H1 (cell line): Measurements from ENCODE around the gene ANKRD9. TPM values are rescaled to one million over a fixed set of nuclear protein-coding genes. Genes with fewer than 3 reads are reported as not detected.

ENCODE experiments used
- CTCF ChIA-PET: fragments of 300-600 bp; sonication (Branson Sonifier 250); formaldehyde crosslinking; loops from one replicate; lab custom pipeline; 2021; ENCODE audit not compliant: partially characterized antibody; lab: Charles Lee
- POLR2A ChIA-PET: fragments of 300-600 bp; sonication (Branson Sonifier 250); formaldehyde crosslinking; loops from one replicate; lab custom pipeline; 2021; ENCODE audit warnings: inconsistent platforms; ENCODE audit not compliant: partially characterized antibody; lab: Charles Lee
- DNase-seq, 2 experiments: peaks; one replicate each; pipeline versions ENCODE4 v3.0.0 to v3.0.0-alpha.2; 2010 to 2022; ENCODE audit warnings: low spot score in 2 of 2, low read depth in 1 of 2, mixed read lengths in 1 of 2
- FAIRE-seq: peaks from 2 replicates; lab custom pipeline; 2011; peaks lifted over from hg19 to GRCh38; lab: Jason Lieb, UNC
- H2AFZ ChIP-seq: 2 replicates; pipeline ENCODE4 v1.8.1; 2012; ENCODE audit warnings: low read length, inconsistent platforms
- H2AK5ac ChIP-seq: 2 replicates; pipeline ENCODE4 v1.6.1; 2013; ENCODE audit warnings: low read depth, low read length
- H2BK120ac ChIP-seq: replicated peaks from 2 replicates; pipeline ENCODE3; 2013; ENCODE audit warnings: low read depth, low read length, inconsistent platforms
- H2BK12ac ChIP-seq: 2 replicates; pipeline ENCODE4 v1.6.1; 2013; ENCODE audit warnings: low read depth, low read length
- H2BK15ac ChIP-seq: 2 replicates; pipeline ENCODE4 v1.6.1; 2013; ENCODE audit warnings: low read length
- H2BK20ac ChIP-seq: 2 replicates; pipeline ENCODE4 v1.6.1; 2013; ENCODE audit warnings: low read length
- H2BK5ac ChIP-seq: 2 replicates; pipeline ENCODE4 v1.6.1; 2013; ENCODE audit warnings: low read depth, low read length
- H3K14ac ChIP-seq: 2 replicates; pipeline ENCODE4 v1.6.1; 2013; ENCODE audit warnings: inconsistent platforms; ENCODE audit not compliant: insufficient read length
- H3K18ac ChIP-seq: 2 replicates; pipeline ENCODE4 v1.6.1; 2013; ENCODE audit warnings: low read length; ENCODE audit errors: extremely low read depth
- H3K23ac ChIP-seq: 2 replicates; pipeline ENCODE4 v1.6.1; 2013; ENCODE audit warnings: inconsistent platforms; ENCODE audit not compliant: insufficient read length
- H3K23me2 ChIP-seq: 2 replicates; pipeline ENCODE4 v1.6.1; 2013; ENCODE audit warnings: low read depth, low read length
- H3K27ac ChIP-seq: 2 replicates; pipeline ENCODE4 v1.6.1; 2011; ENCODE audit warnings: low read depth, low read length, inconsistent platforms
- H3K27me3 ChIP-seq, 4 experiments: replicated peaks in 1 of 4; 1 replicate in 1 of 4; 2 replicates in 3 of 4; pipeline versions ENCODE4 v1.6.1 to v1.8.1; 2011 to 2013; ENCODE audit warnings: low read length in 3 of 4, mild to moderate bottlenecking in 3 of 4, inconsistent platforms in 2 of 4, mixed read lengths in 2 of 4, moderate library complexity in 1 of 4; ENCODE audit not compliant: control insufficient read depth in 3 of 4, insufficient read depth in 3 of 4; ENCODE audit errors: extremely low read depth in 1 of 4
- H3K36me3 ChIP-seq, 4 experiments: 2 replicates each; pipeline versions ENCODE4 v1.6.1 to v1.8.1; 2011 to 2013; ENCODE audit warnings: mild to moderate bottlenecking in 4 of 4, low read length in 3 of 4, moderate library complexity in 2 of 4, control low read depth in 1 of 4, inconsistent platforms in 1 of 4; ENCODE audit not compliant: insufficient read depth in 4 of 4, control insufficient read depth in 2 of 4
- H3K4ac ChIP-seq: replicated peaks from 2 replicates; pipeline ENCODE3; 2013; ENCODE audit warnings: low read length, low read depth, mixed read lengths, inconsistent platforms; ENCODE audit not compliant: insufficient read length
- H3K4me1 ChIP-seq, 4 experiments: replicated peaks in 1 of 4; 1 replicate in 1 of 4; 2 replicates in 3 of 4; pipeline versions ENCODE4 v1.6.1 to v1.8.1; 2011 to 2013; ENCODE audit warnings: low read length in 3 of 4, inconsistent platforms in 2 of 4, mixed read lengths in 1 of 4; ENCODE audit not compliant: insufficient read depth in 4 of 4, control insufficient read depth in 3 of 4
- H3K4me2 ChIP-seq, 2 experiments: 2 replicates each; pipeline versions ENCODE4 v1.6.1 to v1.8.1; 2011 to 2013; ENCODE audit warnings: low read depth in 2 of 2, low read length in 2 of 2, control low read depth in 1 of 2, inconsistent platforms in 1 of 2, mild to moderate bottlenecking in 1 of 2; ENCODE audit not compliant: insufficient read depth in 1 of 2
- H3K4me3 ChIP-seq, 4 experiments: fragments of 200-600, 300-600 bp in 1 of 4; sonication (generic), shearing (Covaris generic), sonication (Bioruptor Twin) in 1 of 4; 2 replicates each; pipeline versions ENCODE4 v1.5.1 to v1.8.1; 2011 to 2016; ENCODE audit warnings: low read length in 4 of 4, low read depth in 3 of 4, control low read depth in 2 of 4, inconsistent platforms in 2 of 4, mild to moderate bottlenecking in 2 of 4, mixed read lengths in 1 of 4, moderate library complexity in 1 of 4; ENCODE audit not compliant: insufficient read depth in 2 of 4; ENCODE audit errors: extremely low read depth in 1 of 4
- H3K56ac ChIP-seq: replicated peaks from 2 replicates; pipeline ENCODE3; 2013; ENCODE audit warnings: low read depth, mild to moderate bottlenecking, mixed read lengths, low read length, inconsistent platforms; ENCODE audit not compliant: insufficient read length
- H3K79me1 ChIP-seq: 2 replicates; pipeline ENCODE4 v1.6.1; 2013; ENCODE audit warnings: low read depth, low read length, control low read depth
- H3K79me2 ChIP-seq, 2 experiments: 2 replicates each; pipeline versions ENCODE4 v1.6.1 to v1.8.1; 2012 to 2013; ENCODE audit warnings: low read length in 2 of 2, mild to moderate bottlenecking in 2 of 2, inconsistent platforms in 1 of 2; ENCODE audit not compliant: insufficient read depth in 2 of 2, control insufficient read depth in 1 of 2
- H3K9ac ChIP-seq, 4 experiments: replicated peaks in 1 of 4; 1 replicate in 1 of 4; 2 replicates in 3 of 4; pipeline versions ENCODE4 v1.6.1 to v1.8.1; 2011 to 2013; ENCODE audit warnings: low read depth in 3 of 4, low read length in 3 of 4, control low read depth in 2 of 4, mild to moderate bottlenecking in 2 of 4, moderate library complexity in 2 of 4, inconsistent platforms in 1 of 4; ENCODE audit errors: extremely low read depth in 1 of 4
- H3K9me3 ChIP-seq, 2 experiments: 2 replicates each; pipeline versions ENCODE4 v1.6.1 to v1.8.1; 2012 to 2013; ENCODE audit warnings: mild to moderate bottlenecking in 2 of 2, moderate library complexity in 2 of 2, control low read depth in 1 of 2, inconsistent platforms in 1 of 2, low read depth in 1 of 2, low read length in 1 of 2, mixed read lengths in 1 of 2; ENCODE audit not compliant: insufficient read depth in 2 of 2
- H4K20me1 ChIP-seq, 2 experiments: replicated peaks in 1 of 2; 2 replicates each; pipeline versions ENCODE3 to v1.8.1; 2011 to 2013; ENCODE audit warnings: inconsistent platforms in 2 of 2, low read length in 2 of 2, mild to moderate bottlenecking in 1 of 2; ENCODE audit not compliant: insufficient read depth in 2 of 2, control insufficient read depth in 1 of 2
- H4K5ac ChIP-seq: 2 replicates; pipeline ENCODE4 v1.6.1; 2013; ENCODE audit warnings: low read length, low read depth, mixed read lengths, inconsistent platforms; ENCODE audit not compliant: insufficient read length
- H4K8ac ChIP-seq: 2 replicates; pipeline ENCODE4 v1.8.0; 2013; ENCODE audit warnings: mild to moderate bottlenecking, moderate library complexity, low read length, inconsistent platforms; ENCODE audit not compliant: insufficient read depth; ENCODE audit errors: extremely low read depth
- H4K91ac ChIP-seq: replicated peaks from 2 replicates; pipeline ENCODE3; 2013; ENCODE audit warnings: low read length, mixed read lengths, inconsistent platforms; ENCODE audit not compliant: insufficient read length
- CEBPB ChIP-seq: IDR thresholded peaks from 2 replicates; pipeline ENCODE4 v1.6.1; 2012; ENCODE audit warnings: low read depth, low read length
- GABPA ChIP-seq: IDR thresholded peaks from 2 replicates; pipeline ENCODE4 v1.6.1; 2011; ENCODE audit warnings: mild to moderate bottlenecking, low read length, moderate library complexity, borderline replicate concordance; ENCODE audit not compliant: insufficient read depth
- WGBS, 2 experiments: shearing (Covaris generic) in 1 of 2; methylation state at CpG; one replicate each; pipeline versions ENCODE4 v1.1.6 to v1.1.7; 2013 to 2015; ENCODE audit warnings: low lambda C conversion rate in 2 of 2, mixed read lengths in 2 of 2, inconsistent platforms in 1 of 2, low coverage in 1 of 2, missing lambda C conversion rate in 1 of 2; ENCODE audit not compliant: insufficient replicate concordance in 2 of 2, insufficient coverage in 1 of 2, insufficient read length in 1 of 2; ENCODE audit errors: extremely low coverage in 1 of 2, missing lambda C conversion rate in 1 of 2; 5-methylcytosine and 5-hydroxymethylcytosine counted together
- polyA plus RNA-seq, 7 experiments: library from polyadenylated mRNA; depleted of rRNA in 3 of 7; stranded (reverse) in 5 of 7; unstranded in 2 of 7; fragments of >200 nt in 5 of 7; fragments of 200-250 nt in 2 of 7; gene quantifications; 1 replicate in 5 of 7; 2 replicates in 1 of 7; 4 replicates in 1 of 7; pipeline versions ENCODE4 v1.2.1 to v1.2.3, GENCODE V29; 2011 to 2013; ENCODE audit warnings: missing spikeins in 2 of 7, mixed read lengths in 2 of 7
- total RNA-seq: library from RNA; stranded (reverse); fragmentation: NEBNext Ultra II Directional; extraction: Animal tissue kit (Norgen Biotek cat#: 25700); gene quantifications from 2 replicates; pipeline ENCODE4 v1.2.1, GENCODE V29; 2021

Gene ANKRD9
- total and polyA plus RNA-seq, 2 of the 8 experiments (the other 6 are each of a cell fraction or from before 2014, with no cell fraction given), result 37.0 to 41.8 TPM

DNA sequence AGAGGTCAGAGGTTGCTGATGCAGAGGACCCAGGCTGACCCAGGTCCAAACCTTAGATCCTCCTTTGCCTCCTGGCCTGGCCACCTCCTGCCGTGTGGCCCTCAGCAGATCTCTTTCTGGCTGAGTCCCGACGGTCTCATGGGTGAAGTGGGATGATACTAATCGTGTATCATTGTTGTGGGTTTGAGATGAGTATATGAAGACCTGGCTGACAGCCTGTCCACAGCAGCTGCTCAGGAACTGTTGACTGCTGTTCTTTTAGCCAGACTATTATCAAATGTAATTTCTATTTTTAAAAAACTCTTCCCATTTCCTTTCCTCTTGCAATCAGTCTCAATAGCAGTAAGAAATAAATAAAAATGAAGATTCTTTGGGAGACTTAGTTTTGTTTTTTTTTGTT lies 45.6 kb downstream of the ANKRD9 start:
- ChIA-PET CTCF (interaction anchor here (0.9 kb wide), 1 partner anchor 14 kb away, joined by 3 read pairs; no protein-coding TSS in a partner anchor), POLR2A (interaction anchor here (0.6 kb wide), 1 partner anchor 8 kb away, joined by 3 read pairs; no protein-coding TSS in a partner anchor)
- H3K18ac ChIP-seq, result no peak overlapping the region
- no peaks in the 10 kb centered on the region for H3K9me3 ChIP-seq
- no peak overlapping the region for H2BK5ac ChIP-seq
- H2BK12ac ChIP-seq, result no peak overlapping the region
- H4K20me1 ChIP-seq, result no peaks in the 10 kb centered on the region
- H2BK20ac ChIP-seq, result no peak overlapping the region
- H3K4ac ChIP-seq, result no peak overlapping the region
- H2BK120ac ChIP-seq, result no peak overlapping the region
- DNase-seq (no peak), FAIRE-seq (no peak)
- no peak overlapping the region for H2BK15ac ChIP-seq
- no peaks in the 10 kb centered on the region for H3K4me1 ChIP-seq
- no peak for TF ChIP-seq CEBPB
- no peak for TF ChIP-seq GABPA
- H4K91ac ChIP-seq, result no peak overlapping the region
- H3K56ac ChIP-seq, result no peak overlapping the region
- no peak overlapping the region for H3K4me3 ChIP-seq
- no peak overlapping the region for H3K9ac ChIP-seq
- no peak overlapping the region for H3K4me2 ChIP-seq
- no peaks in the 10 kb centered on the region for H3K79me2 ChIP-seq
- no peak overlapping the region for H3K14ac ChIP-seq
- no peak overlapping the region for H2AFZ ChIP-seq
- H3K23ac ChIP-seq, result no peak overlapping the region
- 95% methylated on average over 4 of the region's 4 CpGs; no CpG with 5 or more reads in 1 of the 2 experiments for WGBS, 2 experiments
- H3K27ac ChIP-seq, result no peak overlapping the region
- no peak overlapping the region for H2AK5ac ChIP-seq
- H4K8ac ChIP-seq, result no peak overlapping the region
- H3K79me1 ChIP-seq, result no peaks in the 10 kb centered on the region
- H3K27me3 ChIP-seq, result no peaks in the 10 kb centered on the region
- H3K36me3 ChIP-seq, result peaks cover 0 to 4% (median 0%) of the 10 kb centered on the region in 4 experiments; a peak in 2 of 8 replicates
- no peak overlapping the region for H4K5ac ChIP-seq
- H3K23me2 ChIP-seq, result no peaks in the 10 kb centered on the region
